C4-2B (cell line): ENCODE measurements around the gene VSTM2L.

ENCODE experiments used
- CTCF ChIP-seq: fragments of 450-650 bp; conservative IDR thresholded peaks from 2 replicates; pipeline ENCODE4 v1.5.1; 2017; ENCODE audit warnings: mild to moderate bottlenecking
- ZFX ChIP-seq: fragments of 450-650 bp; IDR thresholded peaks from 2 replicates; pipeline ENCODE4 v1.6.1; 2017

DNA sequence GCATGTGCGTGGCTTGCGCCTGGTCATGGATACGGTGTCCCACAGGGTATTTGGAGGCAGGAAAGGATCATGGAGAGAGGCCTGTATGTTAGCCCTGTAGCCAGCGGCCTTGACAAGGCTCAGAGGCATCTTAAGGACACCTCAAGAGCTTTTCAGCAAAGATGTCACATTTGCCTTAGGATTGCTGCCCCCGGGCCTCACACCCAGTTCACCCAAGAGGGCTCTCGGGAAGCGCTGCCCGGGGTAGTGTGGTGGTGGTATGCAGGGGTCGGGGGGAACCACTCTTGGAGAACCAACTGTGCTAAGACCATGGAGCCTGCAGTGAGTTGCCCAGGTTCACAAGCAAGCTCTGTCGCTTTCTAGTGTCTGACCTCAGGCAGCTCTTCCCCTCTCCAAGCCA is 36.9 kb upstream of the VSTM2L start:
- no peak for TF ChIP-seq CTCF
- no peak for TF ChIP-seq ZFX
